ENCODE results near the gene ST6GALNAC2.

ST6GALNAC2 gene

DNA sequence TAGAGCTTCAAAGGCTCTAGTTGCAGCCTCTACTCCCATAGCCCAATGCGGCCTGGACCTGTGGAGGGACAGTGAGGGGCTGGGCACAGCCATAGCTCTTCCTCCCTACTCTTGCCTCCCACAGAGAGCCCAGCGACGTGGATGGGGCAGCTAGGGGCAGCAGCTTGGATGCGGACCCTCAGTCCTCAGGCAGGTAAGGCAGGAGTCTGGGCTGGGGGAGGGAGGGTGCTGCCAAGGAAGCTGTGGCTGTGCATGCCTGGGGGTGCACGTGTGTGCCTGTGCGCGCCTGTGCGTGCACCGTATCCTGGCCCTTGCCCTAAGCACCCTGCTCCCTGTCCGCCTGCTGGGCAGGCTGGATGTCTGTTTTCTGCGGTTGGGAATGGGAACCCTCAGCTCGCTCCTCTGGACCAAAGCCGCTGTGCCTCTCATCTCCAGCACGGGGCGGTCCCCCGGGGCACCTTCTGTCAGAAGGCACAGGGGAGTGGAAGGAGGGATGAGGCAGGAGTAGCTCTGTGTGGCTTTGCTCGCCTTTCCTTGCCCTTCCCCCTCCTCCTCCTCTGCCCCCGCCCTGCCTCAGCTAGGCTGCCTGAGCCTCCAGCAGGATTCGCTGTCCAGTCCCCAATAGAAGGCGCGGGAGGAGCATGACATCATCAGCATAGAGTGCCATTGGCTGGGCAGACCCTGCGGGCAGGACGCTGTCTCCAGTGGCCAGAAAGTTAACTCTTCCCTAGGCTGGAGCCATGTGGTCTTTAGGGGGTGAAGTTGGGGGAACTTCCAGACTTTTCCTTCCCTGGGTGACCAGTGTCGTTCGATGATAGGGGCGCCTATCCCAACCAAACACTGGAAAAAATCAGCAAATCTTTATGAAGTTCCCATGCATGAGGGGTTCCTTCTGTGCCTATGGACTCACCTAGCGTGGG, 45.0 kb downstream of the ST6GALNAC2 start (continued):
- no peak for TF ChIP-seq ZXDB (tag by site-specific recombination; IDR thresholded peaks at IDR 0.05)
- no peak for TF ChIP-seq ZFP3 (tag by site-specific recombination; IDR thresholded peaks at IDR 0.05; ENCODE audit: low read depth)
- no peak for TF ChIP-seq GLI2 (tag by site-specific recombination; IDR thresholded peaks at IDR 0.05; ENCODE audit: borderline replicate concordance, low read depth)
- no peak for TF ChIP-seq ZNF37A (tag by site-specific recombination; IDR thresholded peaks at IDR 0.05)
- TF ChIP-seq, protein P1, sequence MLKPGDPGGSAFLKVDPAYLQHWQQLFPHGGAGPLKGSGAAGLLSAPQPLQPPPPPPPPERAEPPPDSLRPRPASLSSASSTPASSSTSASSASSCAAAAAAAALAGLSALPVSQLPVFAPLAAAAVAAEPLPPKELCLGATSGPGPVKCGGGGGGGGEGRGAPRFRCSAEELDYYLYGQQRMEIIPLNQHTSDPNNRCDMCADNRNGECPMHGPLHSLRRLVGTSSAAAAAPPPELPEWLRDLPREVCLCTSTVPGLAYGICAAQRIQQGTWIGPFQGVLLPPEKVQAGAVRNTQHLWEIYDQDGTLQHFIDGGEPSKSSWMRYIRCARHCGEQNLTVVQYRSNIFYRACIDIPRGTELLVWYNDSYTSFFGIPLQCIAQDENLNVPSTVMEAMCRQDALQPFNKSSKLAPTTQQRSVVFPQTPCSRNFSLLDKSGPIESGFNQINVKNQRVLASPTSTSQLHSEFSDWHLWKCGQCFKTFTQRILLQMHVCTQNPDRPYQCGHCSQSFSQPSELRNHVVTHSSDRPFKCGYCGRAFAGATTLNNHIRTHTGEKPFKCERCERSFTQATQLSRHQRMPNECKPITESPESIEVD (tag by site-specific recombination; IDR thresholded peaks at IDR 0.05), result no peak
- TF ChIP-seq ZNF274 (IDR thresholded peaks at IDR 0.05; ENCODE audit: low read length), result no peak
- no peak for TF ChIP-seq ZNF274 (tag by site-specific recombination; IDR thresholded peaks at IDR 0.05; ENCODE audit: borderline replicate concordance)
- no peak for TF ChIP-seq ZFP41 (tag by site-specific recombination; IDR thresholded peaks at IDR 0.05; ENCODE audit: borderline replicate concordance)
- TF ChIP-seq MZF1 (tag by site-specific recombination; IDR thresholded peaks at IDR 0.05; ENCODE audit: borderline replicate concordance), result no peak
- TF ChIP-seq, protein P2, sequence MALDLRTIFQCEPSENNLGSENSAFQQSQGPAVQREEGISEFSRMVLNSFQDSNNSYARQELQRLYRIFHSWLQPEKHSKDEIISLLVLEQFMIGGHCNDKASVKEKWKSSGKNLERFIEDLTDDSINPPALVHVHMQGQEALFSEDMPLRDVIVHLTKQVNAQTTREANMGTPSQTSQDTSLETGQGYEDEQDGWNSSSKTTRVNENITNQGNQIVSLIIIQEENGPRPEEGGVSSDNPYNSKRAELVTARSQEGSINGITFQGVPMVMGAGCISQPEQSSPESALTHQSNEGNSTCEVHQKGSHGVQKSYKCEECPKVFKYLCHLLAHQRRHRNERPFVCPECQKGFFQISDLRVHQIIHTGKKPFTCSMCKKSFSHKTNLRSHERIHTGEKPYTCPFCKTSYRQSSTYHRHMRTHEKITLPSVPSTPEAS (tag by site-specific recombination; IDR thresholded peaks at IDR 0.05), result peak; percentile 61
- no peak for TF ChIP-seq ZNF155 (tag by site-specific recombination; IDR thresholded peaks at IDR 0.05)
- TF ChIP-seq, protein P3, sequence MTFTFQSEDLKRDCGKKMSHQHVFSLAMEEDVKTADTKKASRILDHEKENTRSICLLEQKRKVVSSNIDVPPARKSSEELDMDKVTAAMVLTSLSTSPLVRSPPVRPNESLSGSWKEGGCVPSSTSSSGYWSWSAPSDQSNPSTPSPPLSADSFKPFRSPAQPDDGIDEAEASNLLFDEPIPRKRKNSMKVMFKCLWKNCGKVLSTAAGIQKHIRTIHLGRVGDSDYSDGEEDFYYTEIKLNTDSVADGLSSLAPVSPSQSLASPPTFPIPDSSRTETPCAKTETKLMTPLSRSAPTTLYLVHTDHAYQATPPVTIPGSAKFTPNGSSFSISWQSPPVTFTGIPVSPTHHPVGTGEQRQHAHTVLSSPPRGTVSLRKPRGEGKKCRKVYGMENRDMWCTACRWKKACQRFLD (tag by site-specific recombination; IDR thresholded peaks at IDR 0.05), result no peak
- TF ChIP-seq HOXC10 (CRISPR knock-in tag; IDR thresholded peaks at IDR 0.05), result no peak
- no peak for TF ChIP-seq ZNF48 (tag by site-specific recombination; IDR thresholded peaks at IDR 0.05)
- TF ChIP-seq, protein P4, sequence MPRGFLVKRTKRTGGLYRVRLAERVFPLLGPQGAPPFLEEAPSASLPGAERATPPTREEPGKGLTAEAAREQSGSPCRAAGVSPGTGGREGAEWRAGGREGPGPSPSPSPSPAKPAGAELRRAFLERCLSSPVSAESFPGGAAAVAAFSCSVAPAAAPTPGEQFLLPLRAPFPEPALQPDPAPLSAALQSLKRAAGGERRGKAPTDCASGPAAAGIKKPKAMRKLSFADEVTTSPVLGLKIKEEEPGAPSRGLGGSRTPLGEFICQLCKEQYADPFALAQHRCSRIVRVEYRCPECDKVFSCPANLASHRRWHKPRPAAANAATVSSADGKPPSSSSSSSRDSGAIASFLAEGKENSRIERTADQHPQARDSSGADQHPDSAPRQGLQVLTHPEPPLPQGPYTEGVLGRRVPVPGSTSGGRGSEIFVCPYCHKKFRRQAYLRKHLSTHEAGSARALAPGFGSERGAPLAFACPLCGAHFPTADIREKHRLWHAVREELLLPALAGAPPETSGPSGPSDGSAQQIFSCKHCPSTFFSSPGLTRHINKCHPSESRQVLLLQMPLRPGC (tag by site-specific recombination; IDR thresholded peaks at IDR 0.05), result no peak; the same call in 1 of the 2 replicates
- no peak for TF ChIP-seq ZNF350 (tag by site-specific recombination; IDR thresholded peaks at IDR 0.05)
- no peak for TF ChIP-seq ZNF624 (tag by site-specific recombination; IDR thresholded peaks at IDR 0.05)
- no peak for TF ChIP-seq KLF10 (tag by site-specific recombination; IDR thresholded peaks at IDR 0.05)
- TF ChIP-seq, protein P5, sequence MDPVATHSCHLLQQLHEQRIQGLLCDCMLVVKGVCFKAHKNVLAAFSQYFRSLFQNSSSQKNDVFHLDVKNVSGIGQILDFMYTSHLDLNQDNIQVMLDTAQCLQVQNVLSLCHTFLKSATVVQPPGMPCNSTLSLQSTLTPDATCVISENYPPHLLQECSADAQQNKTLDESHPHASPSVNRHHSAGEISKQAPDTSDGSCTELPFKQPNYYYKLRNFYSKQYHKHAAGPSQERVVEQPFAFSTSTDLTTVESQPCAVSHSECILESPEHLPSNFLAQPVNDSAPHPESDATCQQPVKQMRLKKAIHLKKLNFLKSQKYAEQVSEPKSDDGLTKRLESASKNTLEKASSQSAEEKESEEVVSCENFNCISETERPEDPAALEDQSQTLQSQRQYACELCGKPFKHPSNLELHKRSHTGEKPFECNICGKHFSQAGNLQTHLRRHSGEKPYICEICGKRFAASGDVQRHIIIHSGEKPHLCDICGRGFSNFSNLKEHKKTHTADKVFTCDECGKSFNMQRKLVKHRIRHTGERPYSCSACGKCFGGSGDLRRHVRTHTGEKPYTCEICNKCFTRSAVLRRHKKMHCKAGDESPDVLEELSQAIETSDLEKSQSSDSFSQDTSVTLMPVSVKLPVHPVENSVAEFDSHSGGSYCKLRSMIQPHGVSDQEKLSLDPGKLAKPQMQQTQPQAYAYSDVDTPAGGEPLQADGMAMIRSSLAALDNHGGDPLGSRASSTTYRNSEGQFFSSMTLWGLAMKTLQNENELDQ (tag by site-specific recombination; IDR thresholded peaks at IDR 0.05; ENCODE audit: low read depth), result no peak
- peak; percentile 97 for TF ChIP-seq ZNF394 (tag by site-specific recombination; IDR thresholded peaks at IDR 0.05; ENCODE audit: borderline replicate concordance)
- TF ChIP-seq SP7 (tag by site-specific recombination; IDR thresholded peaks at IDR 0.05), result peak; percentile 70
- no peak for TF ChIP-seq ZNF404 (tag by site-specific recombination; IDR thresholded peaks at IDR 0.05)
- TF ChIP-seq ZNF16 (tag by site-specific recombination; IDR thresholded peaks at IDR 0.05; ENCODE audit: low read depth), result no peak
- TF ChIP-seq, protein P6, sequence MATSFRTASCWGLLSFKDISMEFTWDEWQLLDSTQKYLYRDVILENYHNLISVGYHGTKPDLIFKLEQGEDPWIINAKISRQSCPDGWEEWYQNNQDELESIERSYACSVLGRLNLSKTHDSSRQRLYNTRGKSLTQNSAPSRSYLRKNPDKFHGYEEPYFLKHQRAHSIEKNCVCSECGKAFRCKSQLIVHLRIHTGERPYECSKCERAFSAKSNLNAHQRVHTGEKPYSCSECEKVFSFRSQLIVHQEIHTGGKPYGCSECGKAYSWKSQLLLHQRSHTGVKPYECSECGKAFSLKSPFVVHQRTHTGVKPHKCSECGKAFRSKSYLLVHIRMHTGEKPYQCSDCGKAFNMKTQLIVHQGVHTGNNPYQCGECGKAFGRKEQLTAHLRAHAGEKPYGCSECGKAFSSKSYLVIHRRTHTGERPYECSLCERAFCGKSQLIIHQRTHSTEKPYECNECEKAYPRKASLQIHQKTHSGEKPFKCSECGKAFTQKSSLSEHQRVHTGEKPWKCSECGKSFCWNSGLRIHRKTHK (tag by site-specific recombination; IDR thresholded peaks at IDR 0.05), result no peak
- no peak for TF ChIP-seq YY2 (tag by site-specific recombination; IDR thresholded peaks at IDR 0.05)
- TF ChIP-seq ZNF174 (tag by site-specific recombination; IDR thresholded peaks at IDR 0.05), result no peak
- TF ChIP-seq ZNF670 (tag by site-specific recombination; IDR thresholded peaks at IDR 0.05; ENCODE audit: low read depth), result no peak
- TF ChIP-seq SCRT1 (tag by site-specific recombination; IDR thresholded peaks at IDR 0.05; ENCODE audit: borderline replicate concordance), result 0 out of 2 replicates have a peak, but pooled peaks have one; percentile 25
